SK-N-SH treated with all-trans-retinoic acid at 6 μM for 48 hours (cell line): Measurements from ENCODE around the gene GATC.

Source experiments
- ATAC-seq: fragments of 200-7000 bp; cut with Tn5 transposase; 3 replicates; pipeline ENCODE4 v1.9.1; 2020; ENCODE audit warnings: mild to moderate bottlenecking, moderate library complexity
- ARNTL ChIP-seq: fragments of 450-650 bp; formaldehyde crosslinking; IDR thresholded peaks from 2 replicates; pipeline ENCODE4 v1.5.0; 2020; ENCODE audit warnings: low read depth, mild to moderate bottlenecking, moderate library complexity, borderline replicate concordance
- BACH2 ChIP-seq: fragments of 250-450 bp; sonication (Bioruptor Pico); IDR thresholded peaks from 2 replicates; pipeline ENCODE4 v1.9.0; 2021; ENCODE audit warnings: mild to moderate bottlenecking, borderline replicate concordance
- CSDC2 ChIP-seq: fragments of 250-450 bp; sonication (Bioruptor Pico); IDR thresholded peaks from 2 replicates; pipeline ENCODE4 v1.5.0; 2020; ENCODE audit warnings: mild to moderate bottlenecking, moderate library complexity
- ESRRG ChIP-seq: fragments of 250-450 bp; sonication (Bioruptor Pico); IDR thresholded peaks from 2 replicates; pipeline ENCODE4 v1.6.1; 2021; ENCODE audit warnings: mild to moderate bottlenecking
- GLIS3 ChIP-seq: fragments of 250-450 bp; sonication (Bioruptor Pico); IDR thresholded peaks from 2 replicates; pipeline ENCODE4 v1.5.0; 2020; ENCODE audit warnings: mild to moderate bottlenecking, moderate library complexity
- ISL1 ChIP-seq: fragments of 250-450 bp; sonication (Bioruptor Pico); IDR thresholded peaks from 2 replicates; pipeline ENCODE4 v2.1.2; 2022; ENCODE audit warnings: mild to moderate bottlenecking, moderate library complexity
- OSR1 ChIP-seq: fragments of 250-450 bp; sonication (Bioruptor Pico); IDR thresholded peaks from 2 replicates; pipeline ENCODE4 v1.8.0; 2022; ENCODE audit warnings: moderate library complexity, mild to moderate bottlenecking, inconsistent platforms
- PPARA ChIP-seq: fragments of 250-450 bp; sonication (Bioruptor Pico); IDR thresholded peaks from 2 replicates; pipeline ENCODE4 v1.5.0; 2020; ENCODE audit warnings: mild to moderate bottlenecking, borderline replicate concordance
- RARB ChIP-seq: fragments of 250-450 bp; sonication (Bioruptor Pico); IDR thresholded peaks from 2 replicates; pipeline ENCODE4 v1.8.0; 2021; ENCODE audit warnings: mild to moderate bottlenecking, moderate library complexity
- SNAI2 ChIP-seq: fragments of 250-450 bp; sonication (Bioruptor Pico); IDR thresholded peaks from 2 replicates; pipeline ENCODE4 v1.5.0; 2020; ENCODE audit warnings: mild to moderate bottlenecking, moderate library complexity
- TCF4 ChIP-seq: fragments of 250-450 bp; sonication (Bioruptor Pico); IDR thresholded peaks from 2 replicates; pipeline ENCODE4 v1.8.0; 2021; ENCODE audit warnings: mild to moderate bottlenecking, moderate library complexity, borderline replicate concordance
- TOX ChIP-seq: fragments of 250-450 bp; sonication (Bioruptor Pico); IDR thresholded peaks from 2 replicates; pipeline ENCODE4 v1.8.0; 2021; ENCODE audit warnings: mild to moderate bottlenecking, moderate library complexity, borderline replicate concordance
- ZFP3 ChIP-seq: fragments of 250-450 bp; sonication (Bioruptor Pico); IDR thresholded peaks from 2 replicates; pipeline ENCODE4 v1.5.0; 2020; ENCODE audit warnings: mild to moderate bottlenecking, moderate library complexity
- ZFP30 ChIP-seq: fragments of 450-650 bp; formaldehyde crosslinking; IDR thresholded peaks from 2 replicates; pipeline ENCODE4 v1.5.0; 2022; ENCODE audit warnings: mild to moderate bottlenecking, moderate library complexity
- ZNF565 ChIP-seq: fragments of 450-650 bp; formaldehyde crosslinking; conservative IDR thresholded peaks from 2 replicates; pipeline ENCODE4 v1.5.0; 2020; ENCODE audit warnings: low read depth, mild to moderate bottlenecking, moderate library complexity
- ZNF70 ChIP-seq: fragments of 450-650 bp; formaldehyde crosslinking; IDR thresholded peaks from 2 replicates; pipeline ENCODE4 v1.5.0; 2020; ENCODE audit warnings: mild to moderate bottlenecking, moderate library complexity
- ZNF8 ChIP-seq: fragments of 450-650 bp; formaldehyde crosslinking; IDR thresholded peaks from 2 replicates; pipeline ENCODE4 v1.5.0; 2020; ENCODE audit warnings: mild to moderate bottlenecking, moderate library complexity
- TF ChIP-seq, protein P1 (sequence below): fragments of 250-450 bp; sonication (Bioruptor Pico); IDR thresholded peaks from 2 replicates; pipeline ENCODE4 v1.5.1; 2020; ENCODE audit warnings: low read depth, mild to moderate bottlenecking, moderate library complexity
- TF ChIP-seq, protein P2 (sequence below): fragments of 250-450 bp; sonication (Bioruptor Pico); IDR thresholded peaks from 2 replicates; pipeline ENCODE4 v1.8.0; 2021; ENCODE audit warnings: low read depth, mild to moderate bottlenecking, moderate library complexity, borderline replicate concordance
- TF ChIP-seq, protein P3 (sequence below): fragments of 250-450 bp; sonication (Bioruptor Pico); IDR thresholded peaks from 2 replicates; pipeline ENCODE4 v1.8.0; 2020; ENCODE audit warnings: mild to moderate bottlenecking, moderate library complexity, borderline replicate concordance
- TF ChIP-seq, protein P4 (sequence below): fragments of 250-450 bp; sonication (Bioruptor Pico); IDR thresholded peaks from 2 replicates; pipeline ENCODE4 v1.5.0; 2020; ENCODE audit warnings: mild to moderate bottlenecking, moderate library complexity

The GATC gene

DNA sequence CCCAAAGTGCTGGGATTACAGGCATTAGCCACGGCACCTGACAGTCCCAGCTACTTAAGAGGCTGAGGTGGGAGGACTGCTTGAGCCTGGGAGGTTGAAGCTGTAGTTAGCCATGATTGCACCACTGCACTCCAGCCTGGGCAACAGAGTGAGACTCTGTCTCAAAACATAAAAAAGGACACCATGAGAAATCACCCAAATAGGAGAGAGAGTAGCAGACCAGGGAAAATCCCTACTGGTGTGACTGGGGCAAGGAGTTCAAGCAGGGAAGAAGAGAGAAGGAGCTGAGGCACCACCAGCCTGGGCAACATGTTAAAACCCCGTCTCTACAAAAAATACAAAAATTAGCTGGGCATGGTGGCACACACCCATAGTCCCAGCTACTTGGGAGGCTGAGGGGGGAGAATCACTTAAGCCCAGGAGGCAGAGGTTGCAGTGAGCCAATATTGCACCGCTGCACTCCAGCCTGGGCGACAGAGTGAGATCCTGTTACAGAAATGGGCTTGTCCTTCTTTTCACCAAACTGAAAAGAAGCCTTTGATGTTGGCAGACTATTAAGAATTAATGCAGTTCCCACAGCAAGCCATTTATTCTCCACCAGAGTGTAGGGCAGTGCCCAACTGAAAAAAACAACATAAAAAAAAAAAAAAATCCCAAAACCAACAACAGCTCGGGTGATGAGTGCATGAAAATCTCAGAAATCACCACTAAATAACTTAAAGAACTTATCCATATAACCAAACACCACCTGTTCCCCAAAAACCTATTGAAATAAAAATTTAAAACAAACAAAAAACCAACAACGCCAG, 27.8 kb downstream of the GATC start:
- ATAC-seq = no peak

DNA sequence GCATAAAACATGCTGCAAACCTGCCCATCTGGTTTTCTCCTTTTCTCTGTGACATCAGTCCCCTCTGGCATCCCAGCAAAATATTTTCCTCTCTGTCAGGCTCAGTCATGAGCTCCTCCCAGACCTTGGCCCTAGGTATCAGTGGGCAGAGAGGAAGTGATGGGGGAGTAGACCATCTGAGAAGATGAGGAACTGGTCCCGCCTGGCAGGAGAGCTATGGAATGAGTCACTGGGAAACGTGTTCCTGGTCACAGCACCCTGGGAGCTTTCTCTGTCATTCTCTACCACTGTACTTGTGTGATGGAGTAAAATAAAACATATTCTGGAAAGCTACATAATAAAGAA, 28.3 kb downstream of the GATC start:
- peak; percentile 66 for ATAC-seq
- TF ChIP-seq PPARA (no peak), TOX (CRISPR knock-in tag) (no peak), ZNF70 (no peak)

More for the DNA sequence above, 27.8 kb downstream of the GATC start:
- TF ChIP-seq ZFP30 (CRISPR knock-in tag) (no peak), ZNF8 (CRISPR knock-in tag) (no peak), OSR1 (CRISPR knock-in tag) (no peak), CSDC2 (CRISPR knock-in tag) (no peak), ESRRG (no peak), GLIS3 (CRISPR knock-in tag) (no peak), TOX (CRISPR knock-in tag) (no peak), TCF4 (CRISPR knock-in tag) (no peak), ISL1 (CRISPR knock-in tag) (no peak), PPARA (no peak), BACH2 (CRISPR knock-in tag) (no peak)
- TF ChIP-seq, protein P1, sequence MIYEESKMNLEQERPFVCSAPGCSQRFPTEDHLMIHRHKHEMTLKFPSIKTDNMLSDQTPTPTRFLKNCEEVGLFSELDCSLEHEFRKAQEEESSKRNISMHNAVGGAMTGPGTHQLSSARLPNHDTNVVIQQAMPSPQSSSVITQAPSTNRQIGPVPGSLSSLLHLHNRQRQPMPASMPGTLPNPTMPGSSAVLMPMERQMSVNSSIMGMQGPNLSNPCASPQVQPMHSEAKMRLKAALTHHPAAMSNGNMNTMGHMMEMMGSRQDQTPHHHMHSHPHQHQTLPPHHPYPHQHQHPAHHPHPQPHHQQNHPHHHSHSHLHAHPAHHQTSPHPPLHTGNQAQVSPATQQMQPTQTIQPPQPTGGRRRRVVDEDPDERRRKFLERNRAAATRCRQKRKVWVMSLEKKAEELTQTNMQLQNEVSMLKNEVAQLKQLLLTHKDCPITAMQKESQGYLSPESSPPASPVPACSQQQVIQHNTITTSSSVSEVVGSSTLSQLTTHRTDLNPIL = no peak
- TF ChIP-seq, protein P2, sequence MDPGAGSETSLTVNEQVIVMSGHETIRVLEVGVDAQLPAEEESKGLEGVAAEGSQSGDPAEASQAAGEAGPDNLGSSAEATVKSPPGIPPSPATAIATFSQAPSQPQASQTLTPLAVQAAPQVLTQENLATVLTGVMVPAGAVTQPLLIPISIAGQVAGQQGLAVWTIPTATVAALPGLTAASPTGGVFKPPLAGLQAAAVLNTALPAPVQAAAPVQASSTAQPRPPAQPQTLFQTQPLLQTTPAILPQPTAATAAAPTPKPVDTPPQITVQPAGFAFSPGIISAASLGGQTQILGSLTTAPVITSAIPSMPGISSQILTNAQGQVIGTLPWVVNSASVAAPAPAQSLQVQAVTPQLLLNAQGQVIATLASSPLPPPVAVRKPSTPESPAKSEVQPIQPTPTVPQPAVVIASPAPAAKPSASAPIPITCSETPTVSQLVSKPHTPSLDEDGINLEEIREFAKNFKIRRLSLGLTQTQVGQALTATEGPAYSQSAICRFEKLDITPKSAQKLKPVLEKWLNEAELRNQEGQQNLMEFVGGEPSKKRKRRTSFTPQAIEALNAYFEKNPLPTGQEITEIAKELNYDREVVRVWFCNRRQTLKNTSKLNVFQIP (CRISPR knock-in tag) = no peak

DNA sequence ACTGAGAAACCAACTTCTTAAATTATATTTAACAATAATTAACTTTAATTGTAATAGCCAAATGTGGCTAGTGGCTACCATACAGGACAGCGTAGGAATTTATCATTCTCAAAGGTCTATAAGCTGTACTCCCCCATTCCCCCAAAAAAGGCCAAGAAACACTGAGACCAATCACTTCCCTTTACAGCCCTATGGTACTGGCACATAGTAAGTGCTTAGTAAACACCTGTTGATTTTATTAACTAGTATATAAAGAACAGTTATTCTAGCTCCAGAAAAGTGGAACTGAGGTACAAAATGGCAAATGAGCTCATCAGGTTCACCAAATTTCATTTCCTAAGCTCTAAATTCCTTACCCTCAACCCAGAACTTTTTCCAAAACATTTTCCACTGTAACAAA, 29.4 kb downstream of the GATC start:
- ATAC-seq = no peak
- no peak for TF ChIP-seq BACH2 (CRISPR knock-in tag)
- TF ChIP-seq SNAI2 = no peak
- no peak for TF ChIP-seq ZNF8 (CRISPR knock-in tag)
- TF ChIP-seq, protein P2 (CRISPR knock-in tag) = no peak
- TF ChIP-seq TCF4 (CRISPR knock-in tag) = no peak
- no peak for TF ChIP-seq ISL1 (CRISPR knock-in tag)
- TF ChIP-seq RARB (CRISPR knock-in tag) = no peak
- TF ChIP-seq ZNF70 = no peak
- TF ChIP-seq ZNF565 (CRISPR knock-in tag) = no peak
- TF ChIP-seq ARNTL = no peak
- TF ChIP-seq ZFP3 (CRISPR knock-in tag) = no peak
- TF ChIP-seq, protein P3, sequence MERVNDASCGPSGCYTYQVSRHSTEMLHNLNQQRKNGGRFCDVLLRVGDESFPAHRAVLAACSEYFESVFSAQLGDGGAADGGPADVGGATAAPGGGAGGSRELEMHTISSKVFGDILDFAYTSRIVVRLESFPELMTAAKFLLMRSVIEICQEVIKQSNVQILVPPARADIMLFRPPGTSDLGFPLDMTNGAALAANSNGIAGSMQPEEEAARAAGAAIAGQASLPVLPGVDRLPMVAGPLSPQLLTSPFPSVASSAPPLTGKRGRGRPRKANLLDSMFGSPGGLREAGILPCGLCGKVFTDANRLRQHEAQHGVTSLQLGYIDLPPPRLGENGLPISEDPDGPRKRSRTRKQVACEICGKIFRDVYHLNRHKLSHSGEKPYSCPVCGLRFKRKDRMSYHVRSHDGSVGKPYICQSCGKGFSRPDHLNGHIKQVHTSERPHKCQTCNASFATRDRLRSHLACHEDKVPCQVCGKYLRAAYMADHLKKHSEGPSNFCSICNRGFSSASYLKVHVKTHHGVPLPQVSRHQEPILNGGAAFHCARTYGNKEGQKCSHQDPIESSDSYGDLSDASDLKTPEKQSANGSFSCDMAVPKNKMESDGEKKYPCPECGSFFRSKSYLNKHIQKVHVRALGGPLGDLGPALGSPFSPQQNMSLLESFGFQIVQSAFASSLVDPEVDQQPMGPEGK (CRISPR knock-in tag) = no peak
- TF ChIP-seq ZFP30 (CRISPR knock-in tag) = no peak
- TF ChIP-seq, protein P4, sequence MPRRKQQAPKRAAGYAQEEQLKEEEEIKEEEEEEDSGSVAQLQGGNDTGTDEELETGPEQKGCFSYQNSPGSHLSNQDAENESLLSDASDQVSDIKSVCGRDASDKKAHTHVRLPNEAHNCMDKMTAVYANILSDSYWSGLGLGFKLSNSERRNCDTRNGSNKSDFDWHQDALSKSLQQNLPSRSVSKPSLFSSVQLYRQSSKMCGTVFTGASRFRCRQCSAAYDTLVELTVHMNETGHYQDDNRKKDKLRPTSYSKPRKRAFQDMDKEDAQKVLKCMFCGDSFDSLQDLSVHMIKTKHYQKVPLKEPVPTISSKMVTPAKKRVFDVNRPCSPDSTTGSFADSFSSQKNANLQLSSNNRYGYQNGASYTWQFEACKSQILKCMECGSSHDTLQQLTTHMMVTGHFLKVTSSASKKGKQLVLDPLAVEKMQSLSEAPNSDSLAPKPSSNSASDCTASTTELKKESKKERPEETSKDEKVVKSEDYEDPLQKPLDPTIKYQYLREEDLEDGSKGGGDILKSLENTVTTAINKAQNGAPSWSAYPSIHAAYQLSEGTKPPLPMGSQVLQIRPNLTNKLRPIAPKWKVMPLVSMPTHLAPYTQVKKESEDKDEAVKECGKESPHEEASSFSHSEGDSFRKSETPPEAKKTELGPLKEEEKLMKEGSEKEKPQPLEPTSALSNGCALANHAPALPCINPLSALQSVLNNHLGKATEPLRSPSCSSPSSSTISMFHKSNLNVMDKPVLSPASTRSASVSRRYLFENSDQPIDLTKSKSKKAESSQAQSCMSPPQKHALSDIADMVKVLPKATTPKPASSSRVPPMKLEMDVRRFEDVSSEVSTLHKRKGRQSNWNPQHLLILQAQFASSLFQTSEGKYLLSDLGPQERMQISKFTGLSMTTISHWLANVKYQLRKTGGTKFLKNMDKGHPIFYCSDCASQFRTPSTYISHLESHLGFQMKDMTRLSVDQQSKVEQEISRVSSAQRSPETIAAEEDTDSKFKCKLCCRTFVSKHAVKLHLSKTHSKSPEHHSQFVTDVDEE (CRISPR knock-in tag) = no peak
